GM19043 (cell line): Measurements from ENCODE around the gene PEX26.
"Not testable (repeated sequence)": the region's sequence is repeated elsewhere in the genome, so short reads cannot be mapped to it uniquely, and the experiment has no call there.

Experiments used
- ATAC-seq: cut with Tn5 transposase; IDR thresholded peaks from one replicate; pipeline ENCODE4 v1.9.1; 2021; ENCODE audit warnings: low read depth; ENCODE audit not compliant: unreplicated experiment

The PEX26 gene

DNA sequence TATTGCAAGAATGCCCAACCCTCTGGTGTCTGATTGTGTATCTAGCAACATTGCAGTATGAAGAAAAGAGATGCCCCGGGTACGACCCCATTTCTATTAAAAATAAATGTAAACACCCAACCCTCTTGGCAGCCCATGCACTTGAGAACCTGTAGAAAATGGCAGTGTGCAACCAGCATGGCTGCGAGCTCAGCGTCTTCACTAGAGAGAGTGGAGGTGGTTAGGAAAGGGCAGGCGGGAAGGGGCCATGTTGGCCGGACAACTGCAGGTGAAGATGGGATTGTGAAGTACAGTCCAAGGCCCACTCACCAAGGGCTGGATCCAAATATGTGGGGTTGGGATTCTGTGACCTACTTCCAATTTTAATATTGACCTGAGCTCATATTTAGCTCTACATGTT lies 15.9 kb downstream of the PEX26 start:
- ATAC-seq: no peak

DNA sequence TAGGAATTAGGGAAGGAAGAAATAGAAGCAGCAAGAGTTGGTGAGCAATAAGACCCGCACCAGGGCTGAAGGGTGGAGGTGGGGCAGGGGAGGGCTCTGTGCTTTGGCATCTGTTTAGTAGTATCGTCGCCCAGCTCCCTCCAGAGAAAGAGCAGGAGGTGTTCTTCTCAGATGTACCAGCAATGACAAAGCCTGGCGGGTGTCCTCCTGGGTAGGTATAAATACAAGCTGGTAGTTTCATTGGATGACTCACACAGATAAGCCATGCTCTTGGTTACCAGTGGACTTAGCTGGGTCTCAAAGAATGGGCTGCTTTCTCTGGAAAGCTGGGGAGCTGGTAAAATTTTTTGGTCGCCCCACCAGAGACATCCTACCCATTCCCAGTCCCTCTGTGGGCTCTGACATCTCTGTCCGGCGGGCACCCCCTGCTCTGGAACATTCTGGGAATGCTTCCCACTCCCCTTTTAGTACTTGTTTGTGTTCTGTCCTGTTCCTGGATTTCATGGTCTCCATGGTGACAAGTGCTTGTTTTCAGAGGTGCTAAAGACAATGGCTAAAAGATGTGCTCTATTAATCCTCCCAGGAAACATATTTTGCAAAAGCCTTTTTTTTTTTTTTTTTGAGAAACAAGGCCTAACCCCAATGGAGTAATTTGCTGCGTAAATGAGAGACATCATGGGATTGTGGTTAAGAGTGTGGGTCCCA lies 17.5 kb downstream of the PEX26 start:
- ATAC-seq: no peak

DNA sequence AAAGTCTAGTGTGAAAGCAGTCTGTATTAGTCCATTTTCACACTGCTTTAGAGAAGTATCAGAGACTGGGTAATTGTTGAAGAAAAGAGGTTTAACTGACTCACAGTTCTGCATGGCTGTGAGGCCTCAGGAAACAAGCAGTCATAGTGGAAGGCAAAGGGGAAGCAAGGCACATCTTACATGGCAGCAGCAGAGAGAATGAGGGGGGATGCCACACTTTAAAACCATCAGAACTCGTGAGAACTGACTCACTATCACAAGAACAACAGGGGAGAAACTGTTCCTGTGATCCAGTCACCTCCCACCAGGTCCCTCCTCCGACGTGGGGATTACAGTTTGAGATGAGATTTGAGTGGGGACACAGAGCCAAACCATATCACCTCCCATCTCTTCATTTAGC lies 19.0 kb downstream of the PEX26 start:
- no peak for ATAC-seq

DNA sequence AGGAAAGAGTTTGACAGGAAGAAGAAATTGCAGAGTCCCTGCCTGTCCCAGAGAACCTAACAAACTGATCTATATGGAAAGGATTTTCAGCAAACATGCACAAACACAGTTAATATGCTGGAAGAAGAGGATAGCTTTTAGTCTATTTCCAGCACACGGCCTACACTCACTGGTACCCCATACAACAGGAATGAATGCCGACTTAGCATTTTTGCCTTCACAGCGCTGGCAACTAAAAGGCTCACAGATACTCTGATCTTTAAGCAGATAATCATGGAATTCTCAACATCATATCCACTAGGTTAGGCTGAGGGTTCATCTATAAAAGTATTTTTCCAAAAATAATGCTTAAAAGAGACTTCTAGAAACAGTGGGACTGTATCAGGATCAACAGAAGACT lies 23.0 kb downstream of the PEX26 start:
- ATAC-seq: no peak

DNA sequence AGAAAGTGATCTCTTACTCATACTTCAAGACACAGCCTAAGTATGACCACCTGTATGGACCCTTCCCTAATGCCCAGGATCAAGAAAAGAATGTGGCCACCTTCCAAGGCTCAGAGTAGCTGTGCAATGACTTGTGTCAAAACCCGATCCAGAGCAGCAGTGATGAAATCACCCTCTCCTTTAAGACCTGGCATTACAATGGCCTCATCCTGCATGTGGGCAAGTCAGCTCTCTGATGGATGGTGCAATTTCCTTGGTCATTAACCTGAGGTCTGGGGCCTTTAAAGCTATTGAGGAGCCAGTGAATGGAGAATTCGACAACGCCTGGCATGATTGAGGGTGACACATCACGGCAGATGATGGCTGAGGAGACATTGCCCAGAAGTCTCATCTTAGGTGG lies 23.7 kb downstream of the PEX26 start:
- no peak for ATAC-seq

DNA sequence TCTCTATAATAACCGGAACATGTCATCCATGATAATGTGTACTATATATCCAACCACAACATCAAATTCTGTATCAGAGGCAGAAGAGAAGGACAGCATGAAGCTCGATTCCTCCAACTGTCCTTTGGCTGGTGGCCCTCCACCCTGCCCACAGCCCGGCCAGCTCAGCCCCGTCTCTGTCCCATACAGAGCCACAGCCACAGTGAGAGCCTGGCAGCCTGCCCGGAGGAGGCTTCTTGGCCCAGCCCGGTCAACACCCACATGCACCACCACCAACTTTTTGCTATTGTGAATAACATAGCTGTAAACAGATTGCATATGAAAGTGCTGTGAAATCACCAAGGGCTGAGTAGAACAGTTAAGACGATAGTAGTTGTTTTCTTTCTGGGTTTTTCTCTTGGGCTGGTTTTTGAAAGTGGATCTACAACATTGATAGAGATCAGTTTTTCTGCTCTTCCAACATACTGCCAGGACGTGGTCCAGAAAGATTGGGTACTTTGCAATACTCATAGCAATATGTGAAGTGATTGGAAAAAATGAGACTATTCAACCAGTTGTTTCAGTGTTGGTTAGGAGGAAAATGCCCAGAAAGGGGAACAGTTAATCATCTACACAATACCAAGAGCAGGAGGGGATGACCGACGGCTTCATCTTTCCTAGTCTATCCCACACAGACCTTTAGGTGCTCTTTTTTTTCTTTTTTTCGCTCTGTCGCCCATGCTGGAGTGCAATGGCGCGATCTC lies 25.9 kb downstream of the PEX26 start:
- no peak for ATAC-seq

DNA sequence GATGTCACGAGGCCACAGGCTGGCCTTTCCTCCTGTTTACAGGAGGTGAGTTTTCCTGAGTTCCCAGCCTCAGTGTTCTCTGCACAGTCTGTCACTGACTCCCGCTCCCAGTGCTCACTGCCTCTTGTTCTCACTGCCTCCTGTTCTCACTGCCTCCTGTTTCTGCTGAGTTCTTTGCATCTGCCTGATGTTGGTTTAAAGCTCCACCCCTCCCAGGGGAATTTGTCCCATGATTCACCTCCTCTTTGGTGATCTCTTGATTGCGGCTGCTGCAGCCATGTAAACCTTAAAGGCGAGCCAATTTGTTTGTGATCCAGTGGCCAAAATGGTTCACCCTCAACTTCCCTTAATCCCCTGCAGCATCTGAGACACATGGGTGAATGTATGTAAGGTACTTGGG lies 26.8 kb downstream of the PEX26 start:
- no peak for ATAC-seq

DNA sequence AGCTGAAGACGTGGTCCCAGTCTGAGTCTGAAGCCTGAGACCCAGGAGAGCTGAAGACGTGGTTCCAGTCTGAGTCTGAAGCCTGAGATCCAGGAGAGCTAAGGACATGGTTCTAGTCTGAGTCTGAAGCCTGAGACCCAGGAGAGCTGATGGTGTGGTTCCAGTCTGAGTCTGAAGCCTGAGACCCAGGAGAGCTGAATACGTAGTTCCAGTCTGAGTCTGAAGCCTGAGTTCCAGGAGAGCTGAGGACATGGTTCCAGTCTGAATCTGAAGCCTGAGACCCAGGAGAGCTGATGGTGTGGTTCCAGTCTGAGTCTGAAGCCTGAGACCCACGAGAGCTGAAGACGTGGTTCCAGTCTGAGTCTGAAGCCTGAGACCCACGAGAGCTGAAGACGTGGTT lies 28.2 kb downstream of the PEX26 start:
- not testable (repeated sequence) for ATAC-seq

DNA sequence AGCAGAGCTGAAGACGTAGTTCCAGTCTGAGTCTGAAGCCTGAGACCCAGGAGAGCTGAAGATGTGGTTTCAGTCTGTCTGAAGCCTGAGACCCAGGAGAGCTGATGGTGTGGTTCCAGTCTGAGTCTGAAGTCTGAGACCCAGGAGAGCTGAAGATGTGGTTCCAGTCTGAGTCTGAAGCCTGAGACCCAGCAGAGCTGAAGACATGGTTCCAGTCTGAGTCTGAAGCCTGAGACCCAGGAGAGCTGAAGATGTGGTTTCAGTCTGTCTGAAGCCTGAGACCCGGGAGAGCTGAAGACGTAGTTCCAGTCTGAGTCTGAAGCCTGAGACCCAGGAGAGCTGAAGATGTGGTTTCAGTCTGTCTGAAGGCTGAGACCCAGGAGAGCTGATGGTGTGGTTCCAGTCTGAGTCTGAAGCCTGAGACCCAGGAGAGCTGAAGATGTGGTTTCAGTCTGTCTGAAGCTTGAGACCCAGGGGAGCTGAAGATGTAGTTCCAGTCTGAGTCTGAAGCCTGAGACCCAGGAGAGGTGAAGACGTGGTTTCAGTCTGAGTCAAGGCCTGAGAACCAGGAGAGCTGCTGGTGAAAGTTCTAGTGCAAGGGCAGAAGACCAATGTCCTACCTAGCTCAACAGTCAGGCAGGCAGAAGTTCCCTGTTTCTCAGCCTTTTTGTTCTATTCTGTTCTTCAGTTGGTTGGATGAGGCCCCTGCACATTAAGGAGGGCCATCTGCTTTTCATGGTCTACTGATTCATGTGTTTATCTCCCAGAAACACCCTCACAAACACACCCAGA lies 29.0 kb downstream of the PEX26 start:
- ATAC-seq: not testable (repeated sequence)

DNA sequence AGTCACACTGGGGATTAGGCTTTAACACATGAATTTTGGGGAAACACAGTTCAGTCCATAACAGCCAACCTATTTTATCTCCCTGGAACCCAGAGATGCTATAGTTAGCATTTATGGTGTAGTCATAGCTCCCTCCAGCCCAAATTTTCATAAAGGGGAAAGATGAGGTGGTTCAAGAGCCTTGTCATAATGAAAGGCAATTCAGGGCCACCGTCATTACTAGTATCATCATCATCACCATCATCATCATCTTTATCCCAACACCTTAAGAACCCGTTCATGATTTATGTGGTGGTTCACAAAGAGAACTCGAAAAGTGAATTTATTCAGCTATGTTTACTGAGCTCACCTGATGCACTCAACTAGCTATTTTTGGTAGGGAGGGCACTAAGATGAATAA lies 30.4 kb downstream of the PEX26 start:
- no peak for ATAC-seq

DNA sequence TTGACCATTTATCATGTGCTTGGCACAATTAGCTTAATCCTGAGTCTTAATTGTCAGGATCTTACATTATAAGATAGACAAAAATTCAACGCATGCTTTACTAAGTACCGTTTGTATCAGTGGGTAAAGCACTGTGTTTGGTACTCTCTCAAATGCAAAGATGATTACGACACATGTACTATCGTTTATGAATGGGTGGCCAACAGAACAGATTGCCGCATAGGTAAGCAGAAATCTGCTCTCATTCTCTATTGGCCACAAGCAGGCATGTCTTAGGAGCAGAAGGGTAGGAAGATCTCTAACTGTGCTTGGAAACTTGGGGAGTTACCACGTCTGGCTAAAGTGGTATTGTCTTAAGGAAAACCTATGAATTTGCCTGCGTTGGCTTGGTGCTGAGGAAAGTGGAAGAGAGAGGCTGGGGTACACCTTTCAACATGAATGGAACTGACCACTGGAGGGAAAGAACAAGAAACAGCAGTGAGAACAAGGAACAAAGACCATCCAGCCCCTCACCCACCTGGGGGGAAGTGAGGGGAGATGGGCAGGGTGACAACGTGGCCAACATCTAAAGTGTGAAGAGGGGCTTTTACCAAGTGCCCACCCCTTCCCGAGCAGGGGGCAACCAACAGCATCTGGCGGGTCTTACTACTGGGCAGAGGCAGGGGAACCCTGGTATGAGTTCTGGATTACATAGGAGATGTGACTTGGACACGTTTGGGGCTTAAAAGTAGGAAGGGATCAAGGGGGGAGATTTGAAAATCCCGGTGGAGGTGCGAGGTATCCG lies 31.8 kb downstream of the PEX26 start:
- no peak for ATAC-seq

DNA sequence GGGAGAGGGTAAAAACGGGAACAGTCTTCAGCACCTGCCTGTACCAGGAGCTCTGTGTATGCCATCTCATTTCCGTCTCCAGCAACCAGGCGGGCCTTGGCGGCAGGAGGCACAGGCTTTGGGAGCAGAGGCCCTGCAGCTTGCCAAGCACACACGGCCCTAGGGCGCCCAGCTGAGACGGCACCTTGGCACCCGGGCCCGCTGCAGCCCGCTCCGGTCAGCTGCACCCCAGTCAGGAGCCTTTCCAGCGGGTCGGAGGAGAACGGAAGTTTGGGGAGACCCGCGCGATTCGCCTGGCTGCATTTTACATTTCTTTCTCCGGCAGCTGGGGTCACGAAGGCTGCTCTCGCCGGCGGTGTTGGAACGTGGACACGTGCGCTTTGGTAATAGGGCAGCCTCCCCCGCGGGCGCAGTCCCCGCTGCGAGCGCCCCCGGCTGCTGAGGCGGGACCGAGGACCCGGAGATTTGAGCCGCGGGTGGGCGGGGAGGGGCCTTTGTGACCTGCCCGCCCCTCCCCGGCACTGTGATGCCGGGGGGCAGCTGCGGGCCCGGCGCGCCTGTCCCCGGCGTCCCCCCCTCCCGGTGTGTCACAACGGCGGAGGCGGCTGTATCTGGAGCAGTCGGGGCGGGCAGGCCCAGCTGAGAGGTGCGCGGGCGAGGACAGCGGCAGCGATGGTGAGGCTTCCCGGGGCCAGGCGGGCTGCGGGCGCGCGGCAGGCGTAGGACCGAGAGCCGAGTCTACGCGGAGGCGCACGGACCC lies 32.6 kb downstream of the PEX26 start, which contains the start of gene TUBA8:
Gene TUBA8 (plus strand): TSS at position 616 of the 760 bp plus-strand sequence. CDS start 57 bp downstream, at position 673.
- no peak for ATAC-seq

DNA sequence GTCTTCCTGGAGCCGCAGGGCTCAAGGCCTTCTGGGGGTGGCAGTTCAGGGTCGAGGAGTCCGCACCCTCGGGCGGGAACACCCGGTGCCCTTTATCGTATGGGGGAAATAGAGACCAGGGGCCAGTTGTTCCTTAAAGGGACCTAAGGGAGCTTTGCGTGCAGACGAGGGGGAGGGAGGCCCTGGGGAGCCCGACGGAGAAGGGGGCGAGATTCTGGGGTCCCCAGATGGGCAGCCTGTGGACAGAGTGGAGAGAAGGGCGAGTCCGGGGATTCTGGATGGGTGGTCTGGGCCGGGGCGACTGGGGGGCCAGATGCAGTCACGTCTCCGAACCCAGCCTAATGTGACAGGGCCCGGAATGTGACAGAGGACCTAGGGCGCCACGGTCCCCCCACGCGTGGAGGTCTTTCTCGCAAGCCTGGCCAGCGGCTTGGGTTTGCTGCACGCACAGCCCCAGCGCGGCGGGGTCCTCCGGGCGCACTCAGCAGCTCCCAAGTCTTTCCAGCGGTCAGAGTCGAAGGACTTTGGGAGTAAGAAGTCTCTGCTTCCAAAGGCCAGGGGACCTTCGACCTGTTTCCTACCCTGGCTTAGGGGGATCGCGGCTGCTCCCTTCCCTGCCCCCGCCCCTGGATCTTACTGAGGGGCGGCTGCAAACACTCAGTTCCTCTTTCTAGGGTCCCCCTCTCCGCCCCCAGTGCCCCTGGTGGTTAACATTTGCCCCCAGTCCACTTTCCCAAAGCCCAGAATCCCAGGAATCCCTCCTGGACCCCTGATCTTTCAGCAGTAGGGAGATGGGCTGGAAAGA lies 33.4 kb downstream of the PEX26 start:
- no peak for ATAC-seq

DNA sequence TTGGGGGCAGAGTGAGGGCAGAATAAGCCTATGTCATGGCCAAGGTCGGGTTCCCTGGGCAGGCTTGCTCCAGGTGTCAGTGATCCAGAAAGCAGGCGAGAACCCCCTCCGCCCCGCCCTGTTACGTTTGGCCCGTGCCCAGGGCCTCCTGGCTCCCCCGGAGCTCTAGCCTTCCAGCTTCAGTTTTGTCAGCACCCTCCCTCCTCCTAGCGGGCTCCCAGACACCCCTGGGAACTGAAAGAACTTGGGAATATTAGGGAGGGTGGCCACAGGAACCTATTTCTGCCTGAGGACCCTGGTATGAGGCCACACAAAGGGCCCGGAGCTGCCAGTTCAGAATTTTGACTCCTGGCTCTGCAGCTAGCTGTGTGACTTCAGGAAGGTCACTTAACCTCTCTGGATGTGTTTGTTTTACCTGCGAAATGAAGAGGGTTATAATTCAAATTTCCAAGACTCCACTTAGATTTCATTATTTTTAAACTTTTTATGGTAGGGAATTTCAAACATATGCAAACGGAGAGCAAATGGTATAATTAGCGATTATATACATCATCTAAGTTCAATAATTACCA lies 34.1 kb downstream of the PEX26 start:
- no peak for ATAC-seq

DNA sequence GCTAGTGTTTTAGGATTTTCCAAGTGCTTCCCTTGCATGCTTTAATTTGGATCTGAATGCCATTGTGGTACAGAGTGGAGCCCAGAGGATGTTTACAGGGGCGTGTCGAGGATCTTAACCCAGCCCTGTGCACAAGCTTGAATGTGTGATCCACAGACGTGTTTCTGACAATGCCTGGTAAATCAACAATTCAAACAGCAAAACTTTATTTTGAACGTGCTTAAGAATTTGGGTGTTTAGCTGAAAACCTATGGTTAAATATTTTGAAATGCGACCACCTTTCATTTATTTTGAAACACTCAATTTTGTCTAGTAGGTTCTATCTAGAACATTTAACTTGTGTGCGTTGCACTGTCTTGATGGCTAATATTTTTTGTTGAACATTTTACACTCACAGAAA lies 34.6 kb downstream of the PEX26 start:
- no peak for ATAC-seq

DNA sequence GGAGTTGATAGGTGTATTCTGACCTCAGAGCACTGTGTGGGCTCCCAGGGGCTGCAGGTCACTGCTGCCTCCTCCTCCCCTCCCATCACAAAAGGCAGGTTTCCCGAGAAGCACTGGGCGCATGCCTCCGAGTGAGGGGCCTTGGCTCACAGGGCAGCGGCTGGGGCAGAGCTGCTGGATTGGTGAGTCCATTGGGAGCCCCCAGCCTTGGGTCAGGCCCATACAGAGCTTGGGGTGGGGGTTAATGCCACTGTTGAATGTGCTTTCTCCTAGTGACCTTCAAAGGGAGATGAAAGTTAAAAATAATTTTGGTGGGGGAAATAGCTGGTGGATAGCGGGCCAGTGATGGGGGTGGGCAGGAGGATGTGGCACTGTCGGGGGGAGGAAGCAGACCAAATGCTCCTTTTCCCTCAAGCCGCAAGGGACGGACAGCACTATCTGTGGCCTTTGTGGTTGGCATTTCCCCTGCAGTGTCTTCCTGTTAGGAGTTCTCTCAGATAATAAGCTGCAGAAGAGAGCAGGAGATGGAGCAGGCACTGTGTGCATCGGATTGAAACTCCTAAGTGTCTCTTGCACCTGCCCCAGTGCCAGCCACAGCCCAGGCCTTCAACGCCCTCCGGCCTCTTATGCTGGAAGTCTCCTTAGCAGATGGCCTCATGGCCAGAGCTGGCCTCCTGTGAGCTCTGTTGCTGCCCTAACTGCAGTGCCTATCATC lies 36.0 kb downstream of the PEX26 start:
- ATAC-seq: no peak

DNA sequence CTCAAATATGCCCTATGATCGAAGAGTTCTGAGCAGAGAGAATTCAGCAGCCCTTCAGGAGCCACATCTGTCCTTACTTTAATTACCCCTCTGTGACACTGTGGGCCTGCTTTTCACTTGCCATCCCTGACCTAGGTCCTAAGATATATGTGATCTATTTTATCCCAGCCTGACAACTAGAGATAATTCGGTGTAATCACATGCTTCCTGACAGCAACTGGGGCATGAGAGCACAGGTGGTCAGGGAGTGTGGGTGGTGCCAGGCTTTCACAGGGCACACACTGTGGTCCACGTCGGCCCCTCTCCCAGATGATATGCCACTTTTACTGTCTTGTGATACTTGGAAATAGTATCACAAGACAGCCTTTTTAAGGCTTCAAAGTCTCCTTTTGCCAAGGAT lies 36.7 kb downstream of the PEX26 start:
- ATAC-seq: no peak

DNA sequence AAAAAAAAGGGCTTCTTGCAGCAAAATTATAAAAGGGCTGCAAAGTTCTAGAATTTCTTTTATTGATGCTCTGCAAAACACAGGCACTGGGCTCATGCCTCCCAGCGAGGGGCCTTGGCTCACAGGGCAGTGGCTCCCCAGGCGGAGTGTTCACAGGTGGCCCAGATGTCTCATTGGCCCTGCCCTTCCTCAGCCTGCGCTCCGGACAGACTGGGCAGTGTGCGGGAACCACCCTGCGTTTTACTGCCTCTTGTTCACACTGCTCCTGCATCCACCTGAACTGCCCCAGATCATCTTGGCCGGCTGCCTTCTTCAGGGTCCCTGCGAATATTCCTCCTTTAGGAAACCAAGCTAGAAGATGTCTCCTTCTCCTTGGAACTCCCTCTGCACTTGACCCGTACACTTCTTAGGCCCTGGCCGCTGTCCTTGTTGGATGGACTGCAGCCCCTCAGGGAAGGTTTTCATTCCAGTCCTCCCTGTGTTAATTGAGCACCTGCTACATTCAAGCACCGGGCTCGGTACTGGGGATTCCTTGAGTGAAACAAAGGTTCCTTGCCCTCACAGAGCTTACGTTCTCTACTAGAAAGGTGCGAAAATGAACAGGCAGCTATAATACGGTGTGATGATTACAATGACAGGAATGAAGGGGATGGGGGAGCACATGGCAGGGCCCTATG lies 37.3 kb downstream of the PEX26 start:
- ATAC-seq: no peak
